ENCODE data around the gene HS6ST1.
"Not testable (repeated sequence)": the region's sequence is repeated elsewhere in the genome, so short reads cannot be mapped to it uniquely, and the experiment has no call there.

Gene HS6ST1

DNA sequence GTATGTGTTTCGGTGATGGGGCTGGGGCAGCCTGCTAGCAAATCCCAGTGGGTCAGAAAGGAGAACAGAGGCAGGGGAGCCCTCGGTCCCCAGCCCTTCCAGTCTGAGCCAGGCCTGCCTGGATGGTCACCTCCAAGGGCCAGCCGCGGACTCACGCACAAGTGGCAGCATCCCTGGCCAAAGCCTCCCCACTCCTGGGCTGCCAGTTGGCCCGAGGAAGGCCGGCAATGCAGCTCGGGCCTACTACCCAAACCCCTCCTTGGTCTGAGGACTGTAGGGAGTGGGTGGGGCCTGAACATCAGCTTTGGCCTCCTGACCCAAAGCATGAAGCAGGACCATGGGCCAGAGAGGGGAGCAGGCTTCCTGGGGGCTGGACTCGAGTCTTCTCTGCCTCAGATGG lies 51.5 kb downstream of the HS6ST1 start:
- DNase-seq (ENCODE audit: low read depth); H3K4me3 ChIP-seq (ENCODE audit: low read length): not testable (repeated sequence)

DNA sequence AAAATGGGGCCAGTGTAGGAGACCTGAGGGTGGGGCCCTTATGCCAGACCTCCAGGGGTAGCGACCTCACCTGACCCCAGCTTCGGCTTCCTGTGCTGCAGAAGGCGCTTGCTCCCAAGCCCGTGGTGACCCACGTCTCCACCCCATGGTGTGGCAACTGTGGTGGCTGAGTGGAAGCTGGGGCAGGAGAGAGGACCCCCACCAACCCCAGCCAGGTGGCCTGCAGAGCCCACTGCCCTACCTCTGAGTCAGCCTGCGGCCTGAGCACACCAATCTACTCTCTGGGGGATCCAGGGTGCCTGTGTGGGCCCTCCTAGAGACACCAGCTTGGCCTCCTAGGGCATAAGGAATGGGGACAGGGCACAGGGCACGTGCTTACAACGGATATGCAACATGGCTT lies 52.2 kb downstream of the HS6ST1 start:
- H3K4me3 ChIP-seq (ENCODE audit: low read length); DNase-seq (ENCODE audit: low read depth): not testable (repeated sequence)

DNA sequence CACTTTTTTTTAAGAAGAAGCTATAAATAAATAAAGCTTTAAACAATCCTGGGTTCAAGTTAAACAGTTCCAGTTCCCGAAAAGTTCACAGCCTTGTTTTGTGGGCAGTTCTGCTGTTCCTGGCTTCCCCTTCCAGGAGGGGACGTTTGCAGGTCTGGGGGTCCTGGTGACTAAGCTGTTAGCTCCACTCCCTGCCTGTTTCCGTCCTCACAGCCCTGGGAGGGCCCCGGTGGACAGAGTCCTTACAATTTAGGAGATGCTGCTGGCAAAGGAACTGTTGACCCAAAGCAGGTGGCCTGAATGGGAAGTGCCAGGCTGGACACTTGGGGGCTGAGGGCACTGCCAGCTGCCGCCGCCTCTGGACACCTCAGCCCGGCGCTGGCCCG lies 53.1 kb downstream of the HS6ST1 start:
- H3K4me3 ChIP-seq (ENCODE audit: low read length) = not testable (repeated sequence)

DNA sequence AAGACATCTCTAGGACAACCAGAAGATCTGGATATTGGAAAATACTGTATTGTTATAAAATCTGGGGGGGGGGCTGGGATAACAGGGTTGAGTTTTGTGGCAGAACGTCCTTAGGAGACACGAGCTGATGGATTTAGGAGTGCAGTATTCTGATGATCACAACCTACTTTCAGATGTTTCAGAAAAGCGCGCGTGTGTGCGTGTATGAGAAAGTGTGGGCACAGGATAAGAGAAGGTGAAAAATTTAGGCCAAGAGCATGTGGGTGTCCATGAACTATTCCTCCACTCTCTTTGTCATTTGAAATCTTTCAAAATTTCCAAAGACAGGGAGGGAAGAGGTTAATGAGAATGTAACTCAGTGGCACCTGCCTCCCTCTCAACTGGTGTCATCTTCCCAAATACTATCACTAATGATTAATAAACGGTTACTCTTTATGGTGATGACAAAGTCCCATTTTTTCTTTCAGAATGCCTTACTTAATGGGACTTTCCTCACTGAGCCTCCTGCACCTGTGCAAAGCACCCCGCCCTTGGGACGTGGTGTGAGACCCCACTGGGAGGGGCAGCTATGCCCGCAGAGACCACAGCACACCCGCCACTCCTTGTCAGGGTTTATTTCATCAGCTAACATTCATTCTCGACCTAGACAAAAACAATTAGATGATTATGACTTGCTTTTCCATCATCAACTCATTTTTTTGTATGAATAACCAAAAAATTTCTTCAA lies 53.6 kb downstream of the HS6ST1 start:
- no peak overlapping the region for H3K4me3 ChIP-seq (ENCODE audit: low read length)
- TF ChIP-seq, protein P1, sequence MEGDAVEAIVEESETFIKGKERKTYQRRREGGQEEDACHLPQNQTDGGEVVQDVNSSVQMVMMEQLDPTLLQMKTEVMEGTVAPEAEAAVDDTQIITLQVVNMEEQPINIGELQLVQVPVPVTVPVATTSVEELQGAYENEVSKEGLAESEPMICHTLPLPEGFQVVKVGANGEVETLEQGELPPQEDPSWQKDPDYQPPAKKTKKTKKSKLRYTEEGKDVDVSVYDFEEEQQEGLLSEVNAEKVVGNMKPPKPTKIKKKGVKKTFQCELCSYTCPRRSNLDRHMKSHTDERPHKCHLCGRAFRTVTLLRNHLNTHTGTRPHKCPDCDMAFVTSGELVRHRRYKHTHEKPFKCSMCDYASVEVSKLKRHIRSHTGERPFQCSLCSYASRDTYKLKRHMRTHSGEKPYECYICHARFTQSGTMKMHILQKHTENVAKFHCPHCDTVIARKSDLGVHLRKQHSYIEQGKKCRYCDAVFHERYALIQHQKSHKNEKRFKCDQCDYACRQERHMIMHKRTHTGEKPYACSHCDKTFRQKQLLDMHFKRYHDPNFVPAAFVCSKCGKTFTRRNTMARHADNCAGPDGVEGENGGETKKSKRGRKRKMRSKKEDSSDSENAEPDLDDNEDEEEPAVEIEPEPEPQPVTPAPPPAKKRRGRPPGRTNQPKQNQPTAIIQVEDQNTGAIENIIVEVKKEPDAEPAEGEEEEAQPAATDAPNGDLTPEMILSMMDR (conservative IDR thresholded peaks at IDR 0.05; ENCODE audit: low read length) = no peak
- DNase-seq (ENCODE audit: low read depth) = no peak

More for the DNA sequence above, 53.1 kb downstream of the HS6ST1 start:
- not testable (repeated sequence) for DNase-seq (ENCODE audit: low read depth)

DNA sequence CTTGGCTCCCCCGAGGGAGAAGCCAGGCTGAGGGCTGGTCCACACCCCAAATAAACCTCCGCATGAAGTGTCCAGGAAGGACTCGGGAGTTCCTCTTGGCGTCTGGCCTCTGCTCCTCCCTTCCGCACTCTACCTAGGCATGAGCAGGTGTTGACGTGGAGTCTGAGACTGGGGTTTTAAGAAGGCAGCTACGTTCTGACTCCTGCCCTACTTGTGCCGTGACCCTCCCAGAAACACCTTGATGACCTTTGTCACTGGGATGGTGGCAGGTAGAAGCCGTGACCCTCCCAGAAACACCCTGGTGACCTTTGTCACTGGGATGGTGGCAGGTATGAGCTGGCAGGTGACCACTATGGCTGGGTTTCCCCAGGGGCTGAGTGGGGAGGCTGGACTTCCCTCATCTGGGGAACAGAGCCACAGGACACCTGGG lies 54.8 kb downstream of the HS6ST1 start:
- no peak overlapping the region for H3K4me3 ChIP-seq (ENCODE audit: low read length)
- TF ChIP-seq, protein P1 (conservative IDR thresholded peaks at IDR 0.05; ENCODE audit: low read length) = no peak
- DNase-seq (ENCODE audit: low read depth) = no peak

DNA sequence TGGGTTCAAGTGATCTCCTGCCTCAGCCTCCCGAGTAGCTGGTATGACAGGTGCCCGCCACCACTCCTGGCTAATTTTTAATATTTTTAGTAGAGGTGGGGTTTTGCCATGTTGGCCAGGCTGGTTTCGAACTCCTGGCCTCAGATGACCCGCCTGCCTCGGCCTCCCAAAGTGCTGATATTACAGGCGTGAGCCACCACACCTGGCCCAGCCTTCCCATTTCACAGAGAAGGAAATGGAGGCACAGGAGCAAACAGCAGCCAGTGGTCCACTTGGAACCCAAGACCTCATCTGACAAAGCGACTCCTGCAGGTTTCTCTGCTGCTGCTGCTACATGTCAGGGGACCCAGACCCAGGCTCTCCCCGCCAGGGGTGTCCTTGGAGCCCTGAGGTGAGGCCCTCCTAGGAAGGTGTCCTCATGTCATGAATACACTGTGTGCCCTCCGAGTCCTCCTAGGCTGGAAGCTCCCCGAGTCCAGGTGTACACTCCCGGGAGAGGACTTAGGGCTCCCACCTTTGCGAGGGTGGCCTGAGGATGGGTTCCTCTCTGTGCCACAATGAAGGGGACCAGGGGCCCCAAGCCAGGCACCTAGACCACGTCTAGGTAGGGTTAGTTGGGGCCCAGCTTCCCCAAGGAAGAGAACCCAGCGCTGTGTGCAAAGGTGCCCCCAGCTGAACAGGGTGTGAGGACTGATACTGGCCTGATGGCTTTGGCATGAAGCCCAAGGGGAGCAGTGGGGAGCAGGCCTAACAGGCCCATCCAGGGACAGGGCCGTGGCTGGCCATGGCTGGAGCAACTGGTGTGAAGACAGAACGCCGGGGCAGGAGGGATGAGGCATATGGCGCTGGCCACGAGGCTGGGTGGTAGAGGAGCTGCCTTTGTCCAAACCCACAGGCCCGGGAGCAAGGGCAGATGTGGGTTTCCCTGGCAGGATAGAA lies 56.1 kb downstream of the HS6ST1 start:
- no peak for DNase-seq (ENCODE audit: low read depth)
- H3K4me3 ChIP-seq (ENCODE audit: low read length) = no peak overlapping the region
- TF ChIP-seq, protein P1 (conservative IDR thresholded peaks at IDR 0.05; ENCODE audit: low read length) = no peak

DNA sequence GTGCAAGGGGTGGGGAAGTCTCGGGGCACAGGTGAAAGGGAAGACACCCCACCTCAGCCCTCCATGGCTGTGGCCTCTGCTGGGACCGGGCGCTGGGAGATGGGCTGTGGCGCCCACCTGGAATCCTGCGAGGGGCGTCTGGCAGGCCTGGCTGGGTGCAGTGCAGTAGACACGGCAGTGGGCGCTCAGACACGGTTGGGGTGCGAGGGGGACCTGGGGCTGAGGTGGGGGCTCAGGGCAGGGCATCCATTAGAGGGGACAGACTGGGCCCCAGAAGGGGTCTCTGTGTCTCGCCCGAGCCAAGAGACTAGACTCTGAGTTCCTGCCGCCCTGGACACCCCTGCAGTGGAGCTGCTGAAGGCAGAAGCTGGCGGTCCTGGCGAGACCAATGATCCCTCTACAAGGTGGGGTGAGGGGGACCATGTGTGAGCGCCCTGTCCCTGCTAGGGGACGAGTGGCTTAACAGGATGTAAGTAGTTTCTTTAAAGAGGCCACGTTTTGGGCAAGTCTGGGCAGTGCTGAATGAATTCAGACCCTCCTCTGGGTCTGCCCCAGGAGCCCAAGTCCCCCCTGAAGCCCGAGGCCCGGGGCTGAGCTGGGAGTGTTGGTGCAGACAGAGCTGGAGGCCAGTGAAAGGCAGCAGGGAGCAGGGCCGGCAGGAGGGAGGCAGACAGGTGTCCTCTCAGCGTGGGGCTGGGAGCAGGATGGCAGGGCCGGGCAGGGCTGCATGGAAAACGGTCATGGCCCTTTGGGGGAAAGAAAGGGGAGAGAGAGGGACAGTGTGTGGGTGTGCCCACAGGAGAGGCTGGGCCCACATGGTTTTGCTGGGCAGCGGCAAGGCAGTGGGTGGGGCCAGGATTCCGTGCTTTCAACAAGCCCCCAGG lies 57.2 kb downstream of the HS6ST1 start:
- no peak for DNase-seq (ENCODE audit: low read depth)
- no peak overlapping the region for H3K4me3 ChIP-seq (ENCODE audit: low read length)
- TF ChIP-seq, protein P1 (conservative IDR thresholded peaks at IDR 0.05; ENCODE audit: low read length) = no peak
